GM12878 (cell line): ENCODE results near the gene CYB5D1. TPM values are rescaled to one million over a fixed set of nuclear protein-coding genes. Genes with fewer than 3 reads are reported as not detected.

Source experiments
- CREM ChIP-seq: IDR thresholded peaks from 2 replicates; pipeline ENCODE4 v1.6.1; 2014; ENCODE audit warnings: antibody characterized with exemption, low read depth
- ELK1 ChIP-seq: IDR thresholded peaks from 2 replicates; pipeline ENCODE4 v1.6.1; 2012; ENCODE audit warnings: low read depth, low read length, improper control_type of control experiment
- FOXM1 ChIP-seq: IDR thresholded peaks from 2 replicates; pipeline ENCODE4 v1.6.1; 2012; ENCODE audit warnings: low read depth, mild to moderate bottlenecking, inconsistent platforms, low read length, moderate library complexity
- HDGF ChIP-seq: fragments of 450-650 bp; IDR thresholded peaks from 2 replicates; pipeline ENCODE4 v1.6.1; 2016; ENCODE audit warnings: antibody characterized with exemption
- IRF4 ChIP-seq: IDR thresholded peaks from 2 replicates; pipeline ENCODE4 v1.6.1; 2011; ENCODE audit warnings: low read depth, low read length
- LARP7 ChIP-seq: fragments of 450-650 bp; IDR thresholded peaks from 2 replicates; pipeline ENCODE4 v1.6.1; 2017; ENCODE audit warnings: mild to moderate bottlenecking
- MAX ChIP-seq: IDR thresholded peaks from 2 replicates; pipeline ENCODE4 v1.6.1; 2012; ENCODE audit warnings: low read depth, low read length, improper control_type of control experiment
- MTA2 ChIP-seq: fragments of 450-650 bp; IDR thresholded peaks from 2 replicates; pipeline ENCODE4 v1.6.1; 2016; ENCODE audit warnings: low read depth, mild to moderate bottlenecking, moderate library complexity
- POLR2A ChIP-seq: IDR thresholded peaks from 2 replicates; pipeline ENCODE4 v1.6.1; 2011; ENCODE audit warnings: low read depth, mild to moderate bottlenecking, low read length
- RELB ChIP-seq: fragments of 450-650 bp; IDR thresholded peaks from 2 replicates; pipeline ENCODE4 v1.6.1; 2017; ENCODE audit warnings: low read depth, mild to moderate bottlenecking, moderate library complexity
- RFX5 ChIP-seq: IDR thresholded peaks from 2 replicates; pipeline ENCODE4 v1.6.1; 2011; ENCODE audit warnings: low read depth, low read length, improper control_type of control experiment
- SIN3A ChIP-seq: IDR thresholded peaks from 2 replicates; pipeline ENCODE4 v1.6.1; 2012; ENCODE audit warnings: low read depth, low read length, improper control_type of control experiment
- SIX5 ChIP-seq: IDR thresholded peaks from 2 replicates; pipeline ENCODE4 v1.6.1; 2011; ENCODE audit warnings: mild to moderate bottlenecking, low read depth, low read length, moderate library complexity; ENCODE audit not compliant: severe bottlenecking
- SMAD1 ChIP-seq: fragments of 450-650 bp; IDR thresholded peaks from 2 replicates; pipeline ENCODE4 v1.6.1; 2018; ENCODE audit warnings: mild to moderate bottlenecking, low read depth; ENCODE audit not compliant: partially characterized antibody
- USF1 ChIP-seq: IDR thresholded peaks from 2 replicates; pipeline ENCODE4 v1.6.1; 2011; ENCODE audit warnings: borderline replicate concordance, low read depth, mild to moderate bottlenecking, moderate library complexity, mixed read lengths, low read length; ENCODE audit not compliant: insufficient read depth; ENCODE audit errors: extremely low read length
- USF2 ChIP-seq: IDR thresholded peaks from 2 replicates; pipeline ENCODE4 v1.6.1; 2011; ENCODE audit warnings: low read depth, low read length, improper control_type of control experiment, borderline replicate concordance
- polyA plus RNA-seq, 11 experiments: library from polyadenylated mRNA; depleted of rRNA in 4 of 11; unstranded in 6 of 11; stranded (reverse) in 5 of 11; fragments of >200 nt; fragmentation: Nextera tagmentation in 4 of 11; fragmentation: Illumina TruSeq in 1 of 11; extraction: Ambion mirVana in 4 of 11; extraction: Trizol in 1 of 11; gene quantifications; 1 replicate in 1 of 11; 2 replicates in 10 of 11; pipeline versions ENCODE4 v1.2.1 to v1.2.3, GENCODE V29; 2011 to 2016; ENCODE audit warnings: inconsistent platforms in 2 of 11, missing spikeins in 2 of 11, low read depth in 1 of 11
- total RNA-seq, 4 experiments: library from RNA; depleted of rRNA in 3 of 4; stranded (reverse); fragments of >200 nt in 3 of 4; fragmentation: Illumina TruSeq in 1 of 4; extraction: Trizol in 1 of 4; gene quantifications; 2 replicates each; pipeline versions ENCODE4 v1.2.1 to v1.2.3, GENCODE V29; 2013 to 2021

The CYB5D1 gene
- total and polyA plus RNA-seq, 10 of the 15 experiments (the other 5 are each of a cell fraction or from before 2014, with no cell fraction given): 1.6 to 8.7 (median 6.4) TPM

GRCh38 chr17:7857713-7858521 lies at the start of gene CYB5D1 (continued):
- TF ChIP-seq SIN3A: peak; percentile 97
- peak; percentile 59 for TF ChIP-seq POLR2A
- peak; percentile 48 for TF ChIP-seq USF1
- TF ChIP-seq LARP7: peak; percentile 52
- peak; percentile 35; the same call in 1 of the 2 replicates for TF ChIP-seq FOXM1
- peak; percentile 62 for TF ChIP-seq SMAD1
- peak; percentile 84; the same call in 1 of the 2 replicates for TF ChIP-seq RELB
- 0 out of 2 replicates have a peak, but pooled peaks have one; percentile 32 for TF ChIP-seq RFX5
- TF ChIP-seq MTA2: no peak
- TF ChIP-seq USF2: peak; percentile 57
- TF ChIP-seq HDGF: no peak
- TF ChIP-seq IRF4: no peak
- TF ChIP-seq CREM: peak; percentile 63; the same call in 1 of the 2 replicates
- peak; percentile 48; the same call in 1 of the 2 replicates for TF ChIP-seq ELK1
- TF ChIP-seq SIX5: peak; percentile 79
- TF ChIP-seq MAX: peak; percentile 89
